Esophagus squamous epithelium (tissue), 4 donors: ENCODE results near the gene CNTLN.

Experiments used
- CTCF ChIP-seq, 6 experiments: fragments of 450-650 bp in 4 of 6; fragments of 200-600 bp in 2 of 6; sonication (generic) in 2 of 6; IDR thresholded peaks; one replicate each; pipeline ENCODE4 v1.5.1; 2016 to 2019; ENCODE audit warnings: antibody characterized with exemption in 6 of 6, mild to moderate bottlenecking in 4 of 6, moderate library complexity in 4 of 6
- POLR2A ChIP-seq, 4 donors: fragments of 450-650 bp; IDR thresholded peaks; one replicate each; pipeline ENCODE4 v1.6.1; 2017; ENCODE audit warnings: antibody characterized with exemption in 4 of 4, mild to moderate bottlenecking in 4 of 4, moderate library complexity in 3 of 4

- TF ChIP-seq CTCF (IDR thresholded peaks at IDR 0.05): no peak
- TF ChIP-seq POLR2A (IDR thresholded peaks at IDR 0.05): no peak
These were observed 4.1 kb upstream of the CNTLN start for GRCh38 chr9:17130725-17131124.
